Mesothelial cell of epicardium (in vitro differentiated cells): Measurements from ENCODE around the gene PRR23E. TPM values are rescaled to one million over a fixed set of nuclear protein-coding genes. Genes with fewer than 3 reads are reported as not detected.

Source experiments
- DNase-seq, 2 experiments: peaks; one replicate each; pipeline ENCODE4 v3.0.0; 2021; ENCODE audit warnings: low spot score in 2 of 2; ENCODE audit not compliant: unreplicated experiment in 2 of 2
- H3K27ac Mint-ChIP-seq: 2 replicates; pipeline ENCODE4 v1.8.0; 2021; ENCODE audit warnings: mixed read lengths
- H3K27me3 Mint-ChIP-seq: 2 replicates; pipeline ENCODE4 v1.8.0; 2021; ENCODE audit warnings: low read depth, mixed read lengths
- H3K36me3 Mint-ChIP-seq: 2 replicates; pipeline ENCODE4 v1.8.0; 2021; ENCODE audit warnings: mixed read lengths
- H3K4me1 Mint-ChIP-seq: 2 replicates; pipeline ENCODE4 v1.8.0; 2021; ENCODE audit warnings: mixed read lengths
- H3K4me3 Mint-ChIP-seq: 2 replicates; pipeline ENCODE4 v1.8.0; 2021; ENCODE audit warnings: mild to moderate bottlenecking, moderate library complexity, mixed read lengths
- H3K9me3 Mint-ChIP-seq: 2 replicates; pipeline ENCODE4 v1.8.0; 2021; ENCODE audit warnings: mixed read lengths
- total RNA-seq: library from RNA; stranded (reverse); gene quantifications from 3 replicates; pipeline ENCODE4 v1.2.1, GENCODE V29; 2021
- TF ChIP-seq, protein P1 (sequence below): fragments of 200-600 bp; sonication (generic); IDR thresholded peaks from one replicate; pipeline ENCODE4 v1.5.0; 2021; ENCODE audit warnings: antibody characterized with exemption; ENCODE audit not compliant: unreplicated experiment

Gene PRR23E
- total RNA-seq, 1 donor from 2014 or later = not detected

GRCh38 chr3:127208483-127209100 lies 15.7 kb downstream of the PRR23E start:
- no peak overlapping the region for H3K27ac Mint-ChIP-seq
- DNase-seq = peak in 1 of 2 experiments; percentile 37

DNA sequence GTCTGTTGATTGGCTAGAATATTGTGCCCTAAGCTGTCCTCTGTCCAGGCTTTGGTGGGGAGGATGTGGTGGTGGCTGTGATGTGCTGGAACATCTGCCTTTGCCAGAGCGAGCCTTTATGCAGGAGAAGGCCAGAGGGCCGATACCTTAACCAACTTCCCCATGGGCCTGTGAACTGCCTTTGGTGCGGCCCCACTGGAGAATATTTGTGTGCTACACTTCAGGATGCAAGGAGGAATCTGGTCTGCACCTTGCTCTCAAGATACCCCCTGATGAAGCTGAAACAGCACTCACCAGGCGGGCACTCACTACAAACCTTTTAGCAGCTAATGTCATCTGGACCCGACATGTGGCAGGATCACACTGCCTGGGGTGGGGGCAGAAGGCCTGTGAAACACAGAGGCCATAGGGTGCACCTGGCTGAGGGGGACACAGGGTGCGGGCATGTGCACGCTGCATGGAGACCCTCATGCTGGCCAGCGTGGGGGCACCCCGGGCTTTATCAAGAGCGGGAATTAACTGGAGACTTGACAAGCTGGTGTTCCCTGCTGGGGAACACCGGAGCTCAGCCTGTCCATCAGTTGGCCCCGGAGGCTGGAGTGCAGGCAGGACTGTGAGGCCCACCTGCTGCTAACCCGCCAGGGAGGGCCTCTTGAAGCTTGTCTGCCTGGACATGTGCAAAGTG lies 16.4 kb downstream of the PRR23E start:
- Mint-ChIP-seq H3K27me3 (peaks cover 31% of the 10 kb centered on the region), H3K36me3 (no peaks in the 10 kb centered on the region), H3K27ac (no peak overlapping the region), H3K9me3 (no peaks in the 10 kb centered on the region), H3K4me1 (no peaks in the 10 kb centered on the region), H3K4me3 (no peak overlapping the region)
- DNase-seq = no peak
- TF ChIP-seq, protein P1, sequence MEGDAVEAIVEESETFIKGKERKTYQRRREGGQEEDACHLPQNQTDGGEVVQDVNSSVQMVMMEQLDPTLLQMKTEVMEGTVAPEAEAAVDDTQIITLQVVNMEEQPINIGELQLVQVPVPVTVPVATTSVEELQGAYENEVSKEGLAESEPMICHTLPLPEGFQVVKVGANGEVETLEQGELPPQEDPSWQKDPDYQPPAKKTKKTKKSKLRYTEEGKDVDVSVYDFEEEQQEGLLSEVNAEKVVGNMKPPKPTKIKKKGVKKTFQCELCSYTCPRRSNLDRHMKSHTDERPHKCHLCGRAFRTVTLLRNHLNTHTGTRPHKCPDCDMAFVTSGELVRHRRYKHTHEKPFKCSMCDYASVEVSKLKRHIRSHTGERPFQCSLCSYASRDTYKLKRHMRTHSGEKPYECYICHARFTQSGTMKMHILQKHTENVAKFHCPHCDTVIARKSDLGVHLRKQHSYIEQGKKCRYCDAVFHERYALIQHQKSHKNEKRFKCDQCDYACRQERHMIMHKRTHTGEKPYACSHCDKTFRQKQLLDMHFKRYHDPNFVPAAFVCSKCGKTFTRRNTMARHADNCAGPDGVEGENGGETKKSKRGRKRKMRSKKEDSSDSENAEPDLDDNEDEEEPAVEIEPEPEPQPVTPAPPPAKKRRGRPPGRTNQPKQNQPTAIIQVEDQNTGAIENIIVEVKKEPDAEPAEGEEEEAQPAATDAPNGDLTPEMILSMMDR = no peak

More at GRCh38 chr3:127208483-127209100, 15.7 kb downstream of the PRR23E start:
- H3K4me3 Mint-ChIP-seq = no peak overlapping the region
- H3K4me1 Mint-ChIP-seq = no peaks in the 10 kb centered on the region
- TF ChIP-seq, protein P1 = no peak
- no peaks in the 10 kb centered on the region for H3K36me3 Mint-ChIP-seq
- no peaks in the 10 kb centered on the region for H3K9me3 Mint-ChIP-seq
- peaks cover 32% of the 10 kb centered on the region for H3K27me3 Mint-ChIP-seq

DNA sequence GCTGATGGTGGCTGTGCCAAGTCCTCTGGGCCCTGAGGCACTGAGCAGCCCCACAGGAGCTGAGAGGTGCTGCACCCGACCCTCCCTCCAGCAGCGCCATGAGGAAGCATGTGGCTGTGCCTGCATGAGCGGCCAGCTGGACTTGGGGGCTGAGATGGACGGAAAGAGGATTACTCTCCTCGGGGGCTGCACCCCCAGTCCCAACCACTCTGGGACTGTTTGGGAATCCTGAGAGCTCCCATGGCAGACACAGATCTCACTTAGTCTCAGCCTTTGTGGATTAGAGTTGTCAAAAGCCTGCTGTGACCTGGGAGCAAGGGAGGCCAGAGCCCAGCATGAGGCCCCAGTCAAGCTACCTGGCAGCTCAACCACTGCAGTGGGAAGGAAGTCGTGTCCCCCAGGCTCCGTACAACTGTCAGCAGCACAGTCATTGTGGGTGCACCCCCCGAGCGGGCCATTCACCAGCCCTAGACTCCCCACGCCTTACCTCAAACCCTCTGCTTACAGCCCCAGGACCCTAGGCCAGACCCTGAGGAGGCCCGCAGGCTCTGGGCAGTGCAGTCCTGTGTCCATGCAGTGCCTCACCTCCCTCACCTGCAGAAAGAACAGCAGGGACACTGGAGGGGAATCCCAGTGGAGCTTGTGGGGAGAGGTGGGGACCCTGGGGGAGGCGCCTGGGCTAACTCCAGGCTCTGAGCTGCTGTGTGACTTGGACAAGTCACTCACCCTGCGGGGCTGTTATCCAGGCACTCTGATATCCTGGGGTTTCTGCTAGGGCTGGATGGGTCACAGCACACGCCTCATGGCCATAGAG lies 17.1 kb downstream of the PRR23E start:
- Mint-ChIP-seq H3K9me3 (no peaks in the 10 kb centered on the region), H3K27me3 (peaks cover 31% of the 10 kb centered on the region), H3K27ac (no peak overlapping the region), H3K4me3 (no peak overlapping the region), H3K4me1 (no peaks in the 10 kb centered on the region), H3K36me3 (no peaks in the 10 kb centered on the region)
- TF ChIP-seq, protein P1 = no peak
- peak in 1 of 2 experiments; percentile 29 for DNase-seq

DNA sequence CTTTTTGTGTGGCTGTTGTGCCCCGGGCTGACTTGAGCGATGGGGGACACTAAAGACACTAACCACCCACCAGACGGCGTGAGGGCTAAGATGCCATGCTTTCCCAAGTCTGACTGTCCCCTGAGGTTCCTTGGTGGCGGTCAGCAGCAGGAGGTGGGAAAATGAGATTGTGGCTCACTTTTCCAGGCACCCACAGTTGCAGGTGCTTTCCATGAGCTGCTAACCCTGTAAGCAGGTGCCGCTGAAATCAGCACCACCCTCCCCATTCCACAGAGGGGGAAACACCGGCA lies 17.7 kb downstream of the PRR23E start:
- no peak overlapping the region for H3K4me3 Mint-ChIP-seq
- no peaks in the 10 kb centered on the region for H3K4me1 Mint-ChIP-seq
- no peak overlapping the region for H3K27ac Mint-ChIP-seq
- no peak for DNase-seq
- TF ChIP-seq, protein P1 = no peak
- no peaks in the 10 kb centered on the region for H3K9me3 Mint-ChIP-seq
- H3K27me3 Mint-ChIP-seq = peaks cover 34% of the 10 kb centered on the region
- no peaks in the 10 kb centered on the region for H3K36me3 Mint-ChIP-seq

DNA sequence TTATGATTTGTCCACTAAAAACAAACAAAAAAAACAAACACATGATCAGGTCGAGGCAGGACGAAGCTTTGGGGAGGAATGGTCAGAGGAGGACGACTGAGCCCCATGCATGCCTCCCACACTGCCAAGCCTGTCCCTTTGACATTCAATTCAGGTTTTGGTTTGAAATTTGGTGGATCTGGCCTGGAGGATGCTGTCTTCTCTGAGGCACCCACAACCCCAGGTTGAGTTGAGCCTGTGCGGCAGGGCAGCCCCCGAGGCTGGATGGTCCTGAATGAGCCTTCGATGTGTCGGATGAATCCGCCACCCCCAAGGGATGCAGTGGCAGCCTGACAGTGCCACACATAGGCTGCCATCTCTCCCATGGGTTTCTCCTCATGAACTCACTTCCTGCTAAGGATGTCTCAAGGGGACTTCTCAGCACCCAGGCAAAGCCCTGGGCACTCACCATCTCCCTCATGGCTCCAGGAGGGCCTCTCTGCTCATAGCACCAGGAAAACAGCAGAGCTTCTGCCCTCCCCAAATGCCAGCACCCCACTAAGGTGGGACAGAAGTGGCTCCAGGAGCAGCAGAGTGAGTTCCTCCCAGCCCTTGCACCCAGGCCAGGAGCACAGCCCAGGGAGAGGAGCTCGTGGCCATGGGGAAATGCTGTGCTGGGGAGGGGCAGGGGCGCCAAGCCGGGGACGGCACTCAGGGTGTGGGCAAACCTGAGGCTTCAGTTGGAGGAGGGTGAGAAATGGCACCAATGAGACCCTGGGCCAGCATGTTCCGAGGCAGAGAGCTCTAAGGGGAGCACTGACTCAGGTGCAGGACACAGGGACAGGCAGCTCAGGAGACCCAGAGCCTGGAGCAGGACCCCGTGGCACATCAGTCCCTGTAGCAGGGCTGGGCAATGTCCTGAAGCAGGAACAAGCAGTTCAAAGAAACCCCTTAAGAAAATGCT lies 18.5 kb downstream of the PRR23E start:
- H3K27me3 Mint-ChIP-seq = peaks cover 37% of the 10 kb centered on the region
- no peaks in the 10 kb centered on the region for H3K4me1 Mint-ChIP-seq
- no peaks in the 10 kb centered on the region for H3K9me3 Mint-ChIP-seq
- no peak overlapping the region for H3K27ac Mint-ChIP-seq
- no peak for DNase-seq
- H3K4me3 Mint-ChIP-seq = no peak overlapping the region
- TF ChIP-seq, protein P1 = no peak
- no peaks in the 10 kb centered on the region for H3K36me3 Mint-ChIP-seq
